ENCODE data around the gene USP5. TPM values are rescaled to one million over a fixed set of nuclear protein-coding genes. Genes with fewer than 3 reads are reported as not detected.
"Not testable (repeated sequence)": the region's sequence is repeated elsewhere in the genome, so short reads cannot be mapped to it uniquely, and the experiment has no call there.

USP5 gene
- total RNA-seq, 2 experiments from 2014 or later = 31.8 to 33.4 TPM

- Histone ChIP-seq H3K9me3 (ENCODE audit: control insufficient read depth in 1 of 2, insufficient read depth in 1 of 2, low read length in 2 of 2) (no peaks in the 10 kb centered on the region), H3K27me3 (ENCODE audit: control insufficient read depth in 1 of 2, insufficient read depth in 2 of 2, low read length in 2 of 2) (no peaks in the 10 kb centered on the region), H3K4me3 (ENCODE audit: low read length) (peak within 1 kb of the TSS; percentile 93), H3K36me3 (ENCODE audit: insufficient read depth, low read length) (peaks cover 24% of the 10 kb centered on the region), H3K4me1 (ENCODE audit: insufficient read depth, low read length) (peaks cover 57% of the 10 kb centered on the region), H3K27ac (ENCODE audit: low read depth in 1 of 2, low read length in 2 of 2) (peak within 1 kb of the TSS; percentile 58 to 81)
- Mint-ChIP-seq H3K9me3 (no peaks in the 10 kb centered on the region), H3K4me1 (ENCODE audit: low read depth) (peaks cover 54% of the 10 kb centered on the region), H3K27me3 (no peaks in the 10 kb centered on the region), H3K36me3 (ENCODE audit: low read depth) (peaks cover 32% of the 10 kb centered on the region), H3K4me3 (peak within 1 kb of the TSS; percentile 88), H3K27ac (peak within 1 kb of the TSS; percentile 78)
- ATAC-seq (ENCODE audit: poor library complexity) (peak; percentile 89), DNase-seq (peak; percentile 96 to 100 (median 99))
- CTCF ChIA-PET = interaction anchor here (0.7 to 10.3 kb wide), 45 partner anchors 9 to 303 kb away, joined by 3 to 153 read pairs (median 6); partner anchors contain the start of genes C12orf57, C1RL, CDCA3 and ENO2
- intact Hi-C loops (cut with DNase I, micrococcal nuclease) = loop anchor here (1.0 to 5.0 kb wide), 9 partner anchors 17 to 316 kb away; partner anchors contain the start of genes LPCAT3 (in 2 of the 2), PEX5 (in 2 of the 2), EMG1 (in 1 of the 2) and ENO2 (in 1 of the 2)
- no peak for TF ChIP-seq CTCF (IDR thresholded peaks at IDR 0.05)
- POLR2A ChIA-PET = interaction anchor here (0.6 to 4.4 kb wide), 39 partner anchors 9 to 405 kb away, joined by 3 to 106 read pairs (median 7); partner anchors contain the start of genes ATN1, C12orf57, C1RL and CD4
Measured at GRCh38 chr12:6873094-6874014, 21.4 kb downstream of the USP5 start, which contains the start of gene SPSB2. TSS of gene SPSB2 (minus strand) at chr12:6873303. CDS start at chr12:6872901, 402 bp downstream.

GRCh38 chr12:6874015-6874368 is 22.0 kb downstream of the USP5 start:
- not testable (repeated sequence) for DNase-seq; H3K27me3 Mint-ChIP-seq; H3K9me3 ChIP-seq (ENCODE audit: control insufficient read depth in 1 of 2, insufficient read depth in 1 of 2, low read length in 2 of 2); H3K9me3 Mint-ChIP-seq; ATAC-seq (ENCODE audit: poor library complexity); H3K27me3 ChIP-seq (ENCODE audit: control insufficient read depth in 1 of 2, insufficient read depth in 2 of 2, low read length in 2 of 2)
- peaks cover 24% of the 10 kb centered on the region for H3K36me3 ChIP-seq (ENCODE audit: insufficient read depth, low read length)
- Mint-ChIP-seq H3K27ac (peak overlapping the region; percentile 78), H3K4me3 (peak overlapping the region; percentile 88), H3K4me1 (ENCODE audit: low read depth) (peaks cover 48% of the 10 kb centered on the region), H3K36me3 (ENCODE audit: low read depth) (peaks cover 32% of the 10 kb centered on the region)
- ChIA-PET CTCF (interaction anchor here (0.7 to 10.3 kb wide), 6 partner anchors 9 to 71 kb away, joined by 3 to 153 read pairs (median 28); partner anchors contain the start of genes C12orf57, CDCA3, RNU7-1 and USP5), POLR2A (interaction anchor here (0.9 to 4.4 kb wide), 9 partner anchors 8 to 234 kb away, joined by 6 to 106 read pairs (median 23); partner anchors contain the start of genes ATN1, C12orf57, C1RL and CDCA3)
- H3K4me1 ChIP-seq (ENCODE audit: insufficient read depth, low read length) = peaks cover 51% of the 10 kb centered on the region
- intact Hi-C loops (cut with DNase I, micrococcal nuclease) = loop anchor here (5.0 kb wide), 2 partner anchors 38 to 143 kb away; partner anchors contain the start of genes ENO2 (in 1 of the 2) and LPCAT3 (in 1 of the 2)
- H3K27ac ChIP-seq (ENCODE audit: low read depth in 1 of 2, low read length in 2 of 2) = peak overlapping the region in 1 of 2 donors; percentile 64
- H3K4me3 ChIP-seq (ENCODE audit: low read length) = peak overlapping the region; percentile 93

- H3K27me3 ChIP-seq (ENCODE audit: control insufficient read depth in 1 of 2, insufficient read depth in 2 of 2, low read length in 2 of 2); H3K36me3 Mint-ChIP-seq (ENCODE audit: low read depth); H3K4me3 Mint-ChIP-seq; DNase-seq; H3K4me1 ChIP-seq (ENCODE audit: insufficient read depth, low read length); H3K9me3 Mint-ChIP-seq; H3K27me3 Mint-ChIP-seq; H3K4me1 Mint-ChIP-seq (ENCODE audit: low read depth); H3K27ac Mint-ChIP-seq; H3K4me3 ChIP-seq (ENCODE audit: low read length); POLR2A ChIA-PET; H3K9me3 ChIP-seq (ENCODE audit: control insufficient read depth in 1 of 2, insufficient read depth in 1 of 2, low read length in 2 of 2); H3K27ac ChIP-seq (ENCODE audit: low read depth in 1 of 2, low read length in 2 of 2); intact Hi-C loops (cut with DNase I, micrococcal nuclease); CTCF ChIA-PET; ATAC-seq (ENCODE audit: poor library complexity): not testable (repeated sequence)
- H3K36me3 ChIP-seq (ENCODE audit: insufficient read depth, low read length) = peaks cover 11% of the 10 kb centered on the region
Measured at GRCh38 chr12:6879824-6880223, 27.9 kb downstream of the USP5 start.

GRCh38 chr12:6883252-6883651 is 31.3 kb downstream of the USP5 start:
- Histone ChIP-seq H3K4me1 (ENCODE audit: insufficient read depth, low read length) (no peaks in the 10 kb centered on the region), H3K27me3 (ENCODE audit: control insufficient read depth in 1 of 2, insufficient read depth in 2 of 2, low read length in 2 of 2) (no peaks in the 10 kb centered on the region), H3K4me3 (ENCODE audit: low read length) (no peak overlapping the region), H3K36me3 (ENCODE audit: insufficient read depth, low read length) (peaks cover 11% of the 10 kb centered on the region), H3K27ac (ENCODE audit: low read depth in 1 of 2, low read length in 2 of 2) (no peak overlapping the region), H3K9me3 (ENCODE audit: control insufficient read depth in 1 of 2, insufficient read depth in 1 of 2, low read length in 2 of 2) (no peaks in the 10 kb centered on the region)
- no peaks in the 10 kb centered on the region for H3K36me3 Mint-ChIP-seq (ENCODE audit: low read depth)
- no peaks in the 10 kb centered on the region for H3K27me3 Mint-ChIP-seq
- POLR2A ChIA-PET = interaction anchor here (3.1 kb wide), 1 partner anchor 10 kb away, joined by 14 read pairs; the partner anchor contains the start of gene SPSB2
- CTCF ChIA-PET = interaction anchor here (1.1 to 2.9 kb wide), 4 partner anchors 8 to 126 kb away, joined by 3 to 15 read pairs (median 6); partner anchors contain the start of gene SPSB2
- no peak overlapping the region for H3K27ac Mint-ChIP-seq
- ATAC-seq (ENCODE audit: poor library complexity) = no peak
- DNase-seq = no peak
- TF ChIP-seq CTCF (IDR thresholded peaks at IDR 0.05) = no peak
- no peaks in the 10 kb centered on the region for H3K4me1 Mint-ChIP-seq (ENCODE audit: low read depth)
- H3K4me3 Mint-ChIP-seq = no peak overlapping the region
- intact Hi-C loops (cut with DNase I, micrococcal nuclease) = no loop called here
- H3K9me3 Mint-ChIP-seq = no peaks in the 10 kb centered on the region
